Thyroid gland (tissue), 4 donors: ENCODE results near the gene CPS1.

Experiments used
- POLR2A ChIP-seq, 2 donors: fragments of 450-650 bp; IDR thresholded peaks; one replicate each; pipeline ENCODE4 v1.6.1; 2017; ENCODE audit warnings: antibody characterized with exemption in 2 of 2, mild to moderate bottlenecking in 2 of 2, moderate library complexity in 1 of 2
- TF ChIP-seq, protein P1 (sequence below), 6 experiments: fragments of 200-600 bp in 3 of 6; fragments of 450-650 bp in 3 of 6; sonication (generic) in 3 of 6; IDR thresholded peaks; one replicate each; pipeline ENCODE4 v1.5.1; 2016 to 2019; ENCODE audit warnings: antibody characterized with exemption in 6 of 6, mild to moderate bottlenecking in 2 of 6, inconsistent platforms in 1 of 6, moderate library complexity in 1 of 6

DNA sequence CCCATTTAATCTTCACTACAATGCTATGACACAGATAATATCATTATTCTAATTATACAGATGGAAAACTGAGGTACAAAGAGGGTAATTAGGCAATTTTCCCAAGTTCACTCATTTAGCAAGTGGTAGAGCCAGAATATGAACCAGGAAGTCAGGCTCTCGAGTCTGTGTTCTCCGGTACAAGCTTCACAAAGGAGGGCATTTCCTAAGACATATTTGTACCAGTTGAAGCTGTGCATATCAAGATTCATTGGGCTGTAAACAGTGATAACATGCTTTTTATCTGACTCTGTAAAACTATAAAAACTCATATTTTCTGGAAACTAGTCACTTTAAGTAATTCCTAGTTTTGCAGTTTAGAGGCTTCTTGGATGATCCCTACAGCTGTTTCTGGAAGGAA, 23.0 kb upstream of the CPS1 start:
- TF ChIP-seq, protein P1, sequence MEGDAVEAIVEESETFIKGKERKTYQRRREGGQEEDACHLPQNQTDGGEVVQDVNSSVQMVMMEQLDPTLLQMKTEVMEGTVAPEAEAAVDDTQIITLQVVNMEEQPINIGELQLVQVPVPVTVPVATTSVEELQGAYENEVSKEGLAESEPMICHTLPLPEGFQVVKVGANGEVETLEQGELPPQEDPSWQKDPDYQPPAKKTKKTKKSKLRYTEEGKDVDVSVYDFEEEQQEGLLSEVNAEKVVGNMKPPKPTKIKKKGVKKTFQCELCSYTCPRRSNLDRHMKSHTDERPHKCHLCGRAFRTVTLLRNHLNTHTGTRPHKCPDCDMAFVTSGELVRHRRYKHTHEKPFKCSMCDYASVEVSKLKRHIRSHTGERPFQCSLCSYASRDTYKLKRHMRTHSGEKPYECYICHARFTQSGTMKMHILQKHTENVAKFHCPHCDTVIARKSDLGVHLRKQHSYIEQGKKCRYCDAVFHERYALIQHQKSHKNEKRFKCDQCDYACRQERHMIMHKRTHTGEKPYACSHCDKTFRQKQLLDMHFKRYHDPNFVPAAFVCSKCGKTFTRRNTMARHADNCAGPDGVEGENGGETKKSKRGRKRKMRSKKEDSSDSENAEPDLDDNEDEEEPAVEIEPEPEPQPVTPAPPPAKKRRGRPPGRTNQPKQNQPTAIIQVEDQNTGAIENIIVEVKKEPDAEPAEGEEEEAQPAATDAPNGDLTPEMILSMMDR (IDR thresholded peaks at IDR 0.05): no peak
- TF ChIP-seq POLR2A (IDR thresholded peaks at IDR 0.05): no peak
